Activated naive CD8-positive, alpha-beta T cell (primary cell): ENCODE results near the gene DCC.

Experiments used
- H3K27ac Mint-ChIP-seq: one replicate; pipeline ENCODE4 v1.8.0; 2021; ENCODE audit warnings: mixed read lengths
- H3K27me3 Mint-ChIP-seq: one replicate; pipeline ENCODE4 v1.8.0; 2021; ENCODE audit warnings: mixed read lengths
- H3K36me3 Mint-ChIP-seq: one replicate; pipeline ENCODE4 v1.8.0; 2021; ENCODE audit warnings: mixed read lengths
- H3K4me1 Mint-ChIP-seq: one replicate; pipeline ENCODE4 v1.8.0; 2021; ENCODE audit warnings: low read depth, mixed read lengths
- H3K4me3 Mint-ChIP-seq: one replicate; pipeline ENCODE4 v1.8.0; 2021; ENCODE audit warnings: mild to moderate bottlenecking, mixed read lengths
- H3K9me3 Mint-ChIP-seq: one replicate; pipeline ENCODE4 v1.8.0; 2021; ENCODE audit warnings: low read depth, mixed read lengths

The DCC gene

DNA sequence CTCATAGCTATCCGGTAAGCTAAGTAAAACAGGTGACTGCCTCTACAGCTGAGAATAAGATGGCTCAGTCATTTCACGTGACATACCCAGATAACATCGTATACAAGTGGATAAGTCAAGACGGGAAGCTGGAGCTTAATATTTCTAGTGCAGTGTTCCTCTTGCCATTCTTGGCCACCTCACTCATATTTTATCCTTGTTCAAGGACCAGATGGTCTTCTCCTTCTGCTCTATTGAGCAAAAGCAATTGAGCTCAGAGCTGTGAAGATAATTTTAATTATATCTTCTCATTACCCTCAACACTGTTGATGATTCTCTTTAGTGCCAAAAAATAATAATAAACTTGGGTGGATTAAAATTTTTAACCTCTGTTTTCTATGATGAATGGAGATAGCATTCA, 201.1 kb downstream of the DCC start:
- no peak overlapping the region for H3K4me3 Mint-ChIP-seq
- H3K9me3 Mint-ChIP-seq = no peaks in the 10 kb centered on the region
- no peaks in the 10 kb centered on the region for H3K27me3 Mint-ChIP-seq
- no peak overlapping the region for H3K27ac Mint-ChIP-seq
- H3K4me1 Mint-ChIP-seq = no peaks in the 10 kb centered on the region
- no peaks in the 10 kb centered on the region for H3K36me3 Mint-ChIP-seq

DNA sequence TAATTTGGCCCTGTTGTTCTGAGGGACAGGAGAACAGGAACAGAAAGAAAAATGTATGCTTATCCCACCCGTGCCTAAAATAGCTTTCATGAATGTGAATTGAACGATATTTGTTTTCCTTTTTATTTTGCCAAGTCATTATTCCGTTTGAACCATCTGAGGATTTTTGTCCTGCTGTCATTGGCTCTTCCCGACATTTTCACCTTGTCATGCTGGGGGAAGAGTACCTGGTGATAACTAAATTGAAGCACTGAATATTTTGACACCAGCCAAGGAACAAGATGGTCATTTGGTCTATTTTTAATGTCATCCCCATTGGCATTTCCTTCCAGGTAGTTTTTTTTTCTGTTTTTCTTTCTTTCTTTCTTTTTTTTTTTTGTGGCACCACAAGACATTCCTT, 204.1 kb downstream of the DCC start:
- H3K9me3 Mint-ChIP-seq = no peaks in the 10 kb centered on the region
- H3K4me3 Mint-ChIP-seq = no peak overlapping the region
- H3K36me3 Mint-ChIP-seq = no peaks in the 10 kb centered on the region
- H3K27me3 Mint-ChIP-seq = no peaks in the 10 kb centered on the region
- no peaks in the 10 kb centered on the region for H3K4me1 Mint-ChIP-seq
- H3K27ac Mint-ChIP-seq = no peak overlapping the region

DNA sequence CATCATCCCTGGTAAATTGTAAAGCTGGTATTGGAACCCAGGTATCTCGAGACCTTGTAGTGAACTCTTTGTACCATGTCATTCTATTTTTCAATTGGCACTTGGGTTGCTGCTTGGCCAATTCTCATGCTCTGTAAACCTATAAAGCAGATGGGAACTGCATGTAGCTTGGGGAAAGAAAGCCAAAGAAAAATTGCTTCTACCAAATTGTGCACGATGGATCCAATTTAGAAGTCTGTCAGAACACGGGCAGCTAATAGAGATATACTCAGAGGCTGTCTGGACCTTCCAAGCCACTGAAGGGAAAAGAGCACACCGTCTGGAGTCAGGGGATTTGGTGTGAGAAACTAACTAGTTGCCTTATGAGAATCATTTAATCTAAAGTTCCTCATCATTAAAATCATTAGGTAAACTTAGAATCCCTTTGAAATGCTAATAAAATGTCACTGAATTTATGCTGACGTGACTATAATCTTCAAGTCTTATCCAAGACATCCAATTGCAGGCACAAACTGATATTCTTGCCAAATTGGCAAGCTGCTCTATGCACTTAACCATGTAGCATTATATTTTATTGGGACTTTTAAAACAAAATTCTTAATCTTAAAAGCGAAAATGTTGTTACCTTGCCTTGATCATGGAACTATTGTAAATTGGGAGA, 206.8 kb downstream of the DCC start:
- H3K9me3 Mint-ChIP-seq = peaks cover 3% of the 10 kb centered on the region

DNA sequence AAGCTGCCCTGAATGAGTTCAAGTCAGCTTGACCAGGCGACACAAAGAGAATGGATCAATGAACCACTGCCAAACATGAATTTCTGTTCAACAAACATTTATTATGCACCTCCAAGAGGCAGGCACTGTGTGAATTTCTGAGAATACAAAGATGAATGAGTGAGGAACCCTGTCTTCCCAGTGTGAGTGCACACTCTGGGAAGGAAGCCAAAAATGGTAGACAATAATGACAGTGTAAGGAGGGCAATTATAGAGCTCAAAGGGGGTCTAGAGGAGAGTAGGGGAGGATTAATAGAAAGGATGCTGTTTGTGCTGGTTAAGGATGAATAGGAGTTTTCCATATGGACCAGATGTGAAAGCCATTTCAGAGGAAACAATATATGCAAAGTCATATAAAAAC, 213.4 kb downstream of the DCC start:
- no peak overlapping the region for H3K4me3 Mint-ChIP-seq
- H3K27me3 Mint-ChIP-seq = no peaks in the 10 kb centered on the region
- peaks cover 9% of the 10 kb centered on the region for H3K9me3 Mint-ChIP-seq
- H3K36me3 Mint-ChIP-seq = no peaks in the 10 kb centered on the region
- no peak overlapping the region for H3K27ac Mint-ChIP-seq
- no peaks in the 10 kb centered on the region for H3K4me1 Mint-ChIP-seq

More for the DNA sequence above, 206.8 kb downstream of the DCC start:
- H3K27ac Mint-ChIP-seq = no peak overlapping the region
- no peak overlapping the region for H3K4me3 Mint-ChIP-seq
- no peaks in the 10 kb centered on the region for H3K36me3 Mint-ChIP-seq
- H3K4me1 Mint-ChIP-seq = no peaks in the 10 kb centered on the region
- H3K27me3 Mint-ChIP-seq = no peaks in the 10 kb centered on the region

DNA sequence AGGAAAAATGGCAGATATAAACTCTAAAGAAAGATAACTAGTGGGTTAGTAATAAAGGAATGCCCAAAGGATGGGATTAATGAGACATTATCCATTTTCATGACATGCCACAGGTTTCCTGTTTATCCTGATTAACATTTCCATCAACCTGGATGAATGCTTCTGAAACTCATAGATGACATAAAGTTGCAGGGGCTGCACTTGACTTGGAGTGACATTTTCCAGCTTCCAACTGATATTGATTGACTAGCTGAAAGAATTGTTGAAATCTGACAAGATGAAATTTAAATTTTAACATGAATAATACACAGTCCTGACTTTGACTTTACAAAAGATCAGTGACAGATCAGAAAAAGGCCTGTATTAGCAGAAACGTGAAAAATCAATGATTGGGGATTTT, 214.2 kb downstream of the DCC start:
- no peaks in the 10 kb centered on the region for H3K4me1 Mint-ChIP-seq
- H3K27ac Mint-ChIP-seq = no peak overlapping the region
- H3K4me3 Mint-ChIP-seq = no peak overlapping the region

DNA sequence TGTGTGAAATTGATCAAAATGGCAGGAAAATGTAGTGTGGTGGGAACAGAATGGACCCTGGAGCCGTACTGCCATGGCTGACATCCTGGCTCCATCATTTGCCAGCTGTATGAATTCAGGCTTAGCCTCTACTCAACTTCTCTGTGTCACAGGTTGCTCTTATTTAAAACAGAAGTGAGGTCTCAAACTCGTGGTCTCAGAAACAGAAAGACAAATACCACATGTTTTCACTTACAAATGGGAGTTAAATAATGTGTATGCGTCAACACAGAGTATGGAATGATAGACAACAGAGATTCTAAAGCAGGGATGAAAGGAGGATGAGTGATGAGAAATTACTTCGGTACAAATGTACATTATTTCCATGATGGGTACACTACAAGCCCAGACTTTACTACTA, 227.4 kb downstream of the DCC start:
- Mint-ChIP-seq H3K36me3 (no peaks in the 10 kb centered on the region), H3K27ac (no peak overlapping the region), H3K27me3 (no peaks in the 10 kb centered on the region), H3K4me1 (no peaks in the 10 kb centered on the region), H3K9me3 (peaks cover 18% of the 10 kb centered on the region), H3K4me3 (no peak overlapping the region)

More for the DNA sequence above, 214.2 kb downstream of the DCC start:
- Mint-ChIP-seq H3K9me3 (peaks cover 9% of the 10 kb centered on the region), H3K27me3 (no peaks in the 10 kb centered on the region), H3K36me3 (no peaks in the 10 kb centered on the region)

DNA sequence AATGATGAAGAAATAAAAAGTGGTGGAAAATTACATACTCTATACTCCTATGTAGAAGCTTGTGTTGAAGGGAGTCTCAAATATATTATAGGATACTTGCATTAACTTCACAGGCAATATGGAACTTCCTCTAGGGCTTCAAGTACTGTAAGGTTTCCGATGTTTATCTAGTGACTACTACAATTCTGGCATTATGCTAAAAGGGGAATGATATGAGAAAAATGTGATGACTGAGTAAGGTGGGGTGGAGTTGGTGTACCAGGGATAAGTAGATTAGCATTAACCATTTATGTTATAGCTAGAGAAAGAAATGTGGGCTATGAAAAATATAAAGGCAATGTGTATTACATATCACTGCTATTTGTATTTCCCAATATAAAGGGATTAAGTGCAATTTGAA, 229.5 kb downstream of the DCC start:
- Mint-ChIP-seq H3K4me1 (no peaks in the 10 kb centered on the region), H3K36me3 (no peaks in the 10 kb centered on the region), H3K27me3 (no peaks in the 10 kb centered on the region), H3K9me3 (peaks cover 5% of the 10 kb centered on the region), H3K4me3 (no peak overlapping the region), H3K27ac (no peak overlapping the region)

DNA sequence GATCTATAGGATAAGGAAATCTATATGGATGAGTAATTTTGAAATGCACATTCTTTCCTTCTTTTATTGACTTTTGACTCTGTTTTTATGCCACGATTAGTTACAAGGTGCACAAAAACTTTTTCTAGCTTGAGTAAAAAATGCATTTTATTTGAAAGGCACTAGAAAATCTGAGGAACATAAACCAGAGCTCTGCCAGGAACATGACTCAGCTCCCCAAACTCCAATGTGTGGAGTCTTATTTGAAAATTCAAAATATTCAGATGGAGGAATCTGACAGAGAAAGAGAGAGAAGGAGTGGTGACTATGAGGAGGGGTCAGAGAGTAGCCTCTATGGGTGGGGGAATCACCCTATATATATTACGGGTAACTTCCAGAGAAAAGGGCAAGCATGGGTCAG, 231.0 kb downstream of the DCC start:
- no peaks in the 10 kb centered on the region for H3K4me1 Mint-ChIP-seq
- no peak overlapping the region for H3K4me3 Mint-ChIP-seq
- H3K27ac Mint-ChIP-seq = no peak overlapping the region
- no peaks in the 10 kb centered on the region for H3K36me3 Mint-ChIP-seq
- peaks cover 5% of the 10 kb centered on the region for H3K9me3 Mint-ChIP-seq
- no peaks in the 10 kb centered on the region for H3K27me3 Mint-ChIP-seq

DNA sequence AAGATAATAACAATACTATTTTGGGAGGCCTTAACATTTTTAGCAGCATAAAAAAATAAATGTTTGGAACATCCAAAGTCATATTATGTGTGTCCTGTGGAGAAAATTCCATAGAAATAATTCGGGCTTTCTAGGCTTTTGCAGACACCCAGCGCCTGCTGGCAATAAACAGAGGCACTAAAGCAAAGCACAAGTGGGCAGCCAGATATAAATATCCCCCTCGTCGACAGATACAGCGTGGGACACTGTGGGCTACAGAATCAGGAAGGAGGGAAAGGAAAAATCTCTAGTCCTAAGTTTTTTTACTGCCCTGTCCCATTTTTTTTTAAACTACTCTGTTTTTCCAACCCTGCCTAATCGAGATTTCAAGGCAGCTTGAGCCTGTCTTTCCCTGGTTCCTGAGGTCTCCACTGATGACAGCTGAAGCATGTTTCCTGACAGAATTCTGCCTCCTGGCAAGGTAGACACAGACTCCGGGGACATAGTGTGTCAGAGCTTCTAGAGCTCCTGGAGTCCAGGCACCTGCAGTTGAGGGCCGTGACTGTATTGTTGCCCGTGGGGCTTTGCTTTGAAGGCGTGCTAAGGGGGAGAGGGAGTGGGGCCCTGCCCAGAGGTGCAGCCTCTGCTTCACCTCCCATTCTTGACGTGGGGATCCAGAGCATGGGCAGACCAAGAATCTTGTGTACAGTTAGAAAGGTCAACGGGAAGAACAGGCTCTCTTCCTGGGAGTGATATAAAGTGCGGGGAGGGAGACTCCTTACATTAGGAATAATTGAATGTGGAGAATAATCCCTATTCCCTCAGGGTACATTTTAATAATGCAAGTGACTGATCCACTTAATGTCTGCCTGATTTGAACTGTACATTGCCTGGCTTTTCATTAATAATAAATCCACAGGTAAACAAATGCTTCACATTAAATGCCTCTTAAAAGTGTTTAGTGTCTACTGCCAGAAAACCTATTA, 232.3 kb downstream of the DCC start:
- Mint-ChIP-seq H3K27ac (no peak overlapping the region), H3K4me3 (no peak overlapping the region), H3K4me1 (no peaks in the 10 kb centered on the region), H3K9me3 (peaks cover 6% of the 10 kb centered on the region), H3K36me3 (no peaks in the 10 kb centered on the region), H3K27me3 (no peaks in the 10 kb centered on the region)

DNA sequence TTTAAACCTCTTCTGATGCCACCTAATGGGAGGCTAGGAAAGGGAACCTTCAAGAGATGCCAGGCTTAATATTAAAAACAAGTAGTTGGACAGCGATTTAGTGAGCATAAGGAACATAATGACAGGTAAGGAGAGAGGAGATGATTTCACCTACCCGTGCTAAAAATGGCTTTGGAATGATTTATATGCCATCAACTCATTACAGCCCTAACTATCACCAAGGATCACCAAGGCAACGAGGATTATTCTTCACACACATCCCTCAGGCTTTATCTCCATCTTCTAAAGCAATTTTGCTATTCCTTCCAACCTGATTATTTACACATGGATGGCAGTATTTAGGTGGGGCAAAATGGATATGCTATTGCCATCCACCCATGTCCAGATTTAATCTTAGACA, 237.8 kb downstream of the DCC start:
- H3K4me3 Mint-ChIP-seq = no peak overlapping the region
- H3K27ac Mint-ChIP-seq = no peak overlapping the region
- no peaks in the 10 kb centered on the region for H3K4me1 Mint-ChIP-seq
- H3K36me3 Mint-ChIP-seq = no peaks in the 10 kb centered on the region
- no peaks in the 10 kb centered on the region for H3K27me3 Mint-ChIP-seq
- peaks cover 3% of the 10 kb centered on the region for H3K9me3 Mint-ChIP-seq

DNA sequence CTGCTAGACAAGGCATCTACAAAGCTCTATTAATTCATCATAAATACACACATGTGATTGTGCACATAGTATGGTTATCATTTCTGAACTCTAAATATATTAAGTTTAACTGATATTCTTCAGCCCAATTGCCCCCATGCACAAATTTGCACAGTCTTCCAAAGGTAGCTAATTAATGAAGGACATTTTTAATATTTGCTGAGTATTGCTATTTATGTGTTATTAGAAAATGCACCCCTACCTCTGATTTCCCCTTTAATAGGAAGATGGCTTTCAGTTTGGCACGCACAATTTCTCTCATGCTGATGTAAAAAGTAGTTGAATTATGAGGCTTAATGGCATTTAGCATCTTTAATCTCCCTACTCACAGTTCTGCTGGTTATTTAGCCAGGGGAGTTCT, 242.1 kb downstream of the DCC start:
- H3K36me3 Mint-ChIP-seq = no peaks in the 10 kb centered on the region
- no peak overlapping the region for H3K4me3 Mint-ChIP-seq
- no peaks in the 10 kb centered on the region for H3K27me3 Mint-ChIP-seq
- H3K9me3 Mint-ChIP-seq = peaks cover 12% of the 10 kb centered on the region
- H3K4me1 Mint-ChIP-seq = no peaks in the 10 kb centered on the region
- no peak overlapping the region for H3K27ac Mint-ChIP-seq

DNA sequence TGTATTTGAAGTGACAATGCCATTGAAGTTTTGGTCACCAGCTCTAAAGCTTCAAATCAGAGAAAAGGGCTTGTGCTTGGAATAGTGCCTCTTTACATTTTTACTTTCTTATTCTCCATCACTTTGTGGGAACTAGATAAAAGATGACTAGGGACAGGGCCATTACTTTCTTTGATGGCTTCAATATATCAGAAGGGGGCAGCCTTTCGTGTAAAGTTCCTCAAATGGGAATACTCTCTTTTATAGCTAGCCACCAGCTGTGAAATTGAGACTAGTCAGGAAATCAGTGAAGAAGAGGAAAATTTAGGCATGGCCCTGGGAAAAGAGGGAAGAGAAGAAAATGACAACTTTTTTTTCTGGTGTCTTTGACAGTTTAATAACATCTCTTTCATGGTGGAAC, 242.5 kb downstream of the DCC start:
- H3K4me1 Mint-ChIP-seq = no peaks in the 10 kb centered on the region
- H3K27me3 Mint-ChIP-seq = no peaks in the 10 kb centered on the region
- H3K4me3 Mint-ChIP-seq = no peak overlapping the region
- H3K27ac Mint-ChIP-seq = no peak overlapping the region
- no peaks in the 10 kb centered on the region for H3K36me3 Mint-ChIP-seq
- peaks cover 12% of the 10 kb centered on the region for H3K9me3 Mint-ChIP-seq

DNA sequence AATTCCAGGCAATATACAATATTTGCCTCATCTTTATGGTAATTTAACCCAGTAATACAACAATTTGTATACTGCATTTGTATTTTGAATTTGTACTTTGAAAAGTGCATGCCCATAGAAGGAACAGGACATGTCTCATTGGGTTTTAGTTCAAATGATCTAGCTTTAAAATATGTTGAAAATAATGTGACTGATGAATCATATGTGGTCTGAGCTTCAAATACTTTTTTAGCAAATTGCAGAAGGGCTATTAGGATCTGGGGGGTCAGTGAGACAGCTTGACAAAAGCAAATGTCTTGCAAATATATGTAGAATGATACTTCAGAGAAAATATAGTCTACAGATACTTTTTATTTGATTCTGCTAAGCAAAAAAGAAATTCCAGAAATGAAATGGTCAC, 248.9 kb downstream of the DCC start:
- Mint-ChIP-seq H3K27me3 (no peaks in the 10 kb centered on the region), H3K27ac (no peak overlapping the region), H3K4me3 (no peak overlapping the region), H3K36me3 (no peaks in the 10 kb centered on the region), H3K4me1 (no peaks in the 10 kb centered on the region), H3K9me3 (peaks cover 8% of the 10 kb centered on the region)

DNA sequence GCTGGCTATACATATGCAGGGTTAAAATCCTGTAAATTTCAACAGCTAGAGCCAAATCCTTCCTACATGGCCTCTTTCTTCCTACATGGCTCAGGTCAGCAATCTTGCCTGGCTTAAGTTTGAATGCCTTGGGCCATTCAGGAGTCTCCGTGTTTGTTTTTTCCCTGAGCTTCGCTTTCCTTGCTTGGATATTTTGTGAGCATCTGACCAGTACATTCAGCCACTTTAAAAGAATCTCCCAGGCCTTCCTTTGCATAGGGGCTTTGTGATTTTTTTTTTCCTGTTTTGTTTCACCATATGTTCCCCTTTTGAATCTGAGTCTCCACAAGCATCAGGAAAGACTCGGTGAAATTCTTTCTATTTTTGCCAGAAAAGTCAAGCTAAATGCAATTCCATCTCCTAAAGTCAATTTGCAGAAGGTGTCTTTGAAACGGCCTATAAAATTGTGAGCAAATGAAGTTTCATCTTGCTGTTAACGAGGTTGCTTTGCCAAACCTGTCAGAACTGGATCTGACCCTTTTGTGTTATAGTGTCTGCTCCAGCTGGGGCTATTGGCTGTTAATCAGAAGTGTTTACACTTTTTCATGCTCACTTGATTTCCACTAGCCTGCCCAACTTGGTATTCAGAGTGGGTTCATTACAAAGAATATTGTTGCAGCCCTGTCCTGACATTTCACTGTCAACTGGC, 256.9 kb downstream of the DCC start:
- no peak overlapping the region for H3K27ac Mint-ChIP-seq
- H3K36me3 Mint-ChIP-seq = no peaks in the 10 kb centered on the region
- H3K4me3 Mint-ChIP-seq = no peak overlapping the region
- peaks cover 3% of the 10 kb centered on the region for H3K9me3 Mint-ChIP-seq
- no peaks in the 10 kb centered on the region for H3K4me1 Mint-ChIP-seq
- H3K27me3 Mint-ChIP-seq = no peaks in the 10 kb centered on the region

DNA sequence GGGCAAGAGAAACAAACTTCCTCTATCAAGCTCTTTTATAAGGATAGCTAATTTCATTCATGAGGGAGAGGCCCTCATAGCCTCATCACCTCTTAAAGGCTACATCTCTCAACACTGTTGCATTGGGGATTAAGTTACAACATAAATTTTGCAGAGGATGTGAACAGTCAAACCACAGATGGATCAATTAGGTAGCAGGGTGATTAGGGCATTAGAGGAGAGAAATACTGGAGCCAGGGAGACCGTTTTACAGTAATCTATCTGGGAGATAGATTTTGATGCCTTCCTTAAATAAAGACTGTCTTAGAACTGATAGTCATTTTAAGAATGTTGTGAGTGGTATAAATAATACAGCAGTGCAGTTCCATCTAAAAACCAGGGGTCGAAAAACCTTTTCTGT, 258.9 kb downstream of the DCC start:
- Mint-ChIP-seq H3K4me1 (no peaks in the 10 kb centered on the region), H3K9me3 (peaks cover 3% of the 10 kb centered on the region), H3K27ac (no peak overlapping the region), H3K4me3 (no peak overlapping the region), H3K36me3 (no peaks in the 10 kb centered on the region), H3K27me3 (no peaks in the 10 kb centered on the region)
